Stimulated activated CD4-positive, alpha-beta T cell treated with anti-CD3 and anti-CD28 coated beads, Interleukin-1b, Interleukin-23, amount 100 ng/mL, for 4 hours (primary cell): Measurements from ENCODE around the gene CTIF.

Experiments
- DNase-seq, 2 donors: peaks; one replicate each; pipeline ENCODE4 v3.0.0-alpha.2; 2020; ENCODE audit warnings: low read depth in 2 of 2

CTIF gene

GRCh38 chr18:48680339-48681250 lies 141.8 kb downstream of the CTIF start:
- DNase-seq, result no peak

DNA sequence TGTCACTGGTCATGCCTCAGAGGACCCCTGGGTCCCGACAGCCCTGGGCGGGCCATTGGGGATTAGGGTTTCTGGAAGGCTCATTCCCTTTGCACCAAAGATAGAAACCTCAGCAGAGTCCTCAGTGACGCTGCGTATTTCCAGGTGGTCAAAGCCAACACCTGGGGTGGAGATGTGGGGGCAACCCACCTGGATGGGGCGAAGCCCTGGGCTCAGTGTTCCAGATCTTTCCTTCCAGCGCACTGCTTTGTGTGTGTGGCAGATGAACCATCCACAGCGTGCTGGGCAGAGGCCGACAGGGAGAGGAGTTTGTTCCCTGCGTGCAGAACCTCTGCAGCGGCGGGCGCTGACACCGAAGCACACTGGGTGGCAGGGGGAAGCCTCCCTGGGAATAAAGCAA lies 143.9 kb downstream of the CTIF start:
- no peak for DNase-seq

GRCh38 chr18:48683197-48683596 lies 144.4 kb downstream of the CTIF start:
- no peak for DNase-seq

DNA sequence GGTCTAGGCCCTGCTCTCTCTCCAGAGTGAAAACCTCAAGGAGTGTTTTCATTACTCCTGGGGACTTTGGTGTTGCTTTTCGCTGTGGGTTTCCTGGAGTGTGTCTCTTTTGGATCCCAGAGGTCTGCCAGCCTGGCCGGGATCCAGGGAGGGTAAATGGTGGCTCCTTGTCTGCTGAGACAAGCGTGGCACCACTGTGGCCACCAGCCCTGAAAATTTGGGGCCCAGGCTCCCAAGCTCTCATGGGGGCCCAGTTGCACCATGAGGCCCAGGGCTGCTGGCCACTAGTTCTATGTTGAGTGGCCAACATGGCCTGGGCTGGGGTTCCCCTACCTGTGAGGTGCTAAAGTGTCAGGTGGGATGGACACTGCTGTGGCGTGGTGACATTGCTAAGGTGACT lies 144.8 kb downstream of the CTIF start:
- no peak for DNase-seq

DNA sequence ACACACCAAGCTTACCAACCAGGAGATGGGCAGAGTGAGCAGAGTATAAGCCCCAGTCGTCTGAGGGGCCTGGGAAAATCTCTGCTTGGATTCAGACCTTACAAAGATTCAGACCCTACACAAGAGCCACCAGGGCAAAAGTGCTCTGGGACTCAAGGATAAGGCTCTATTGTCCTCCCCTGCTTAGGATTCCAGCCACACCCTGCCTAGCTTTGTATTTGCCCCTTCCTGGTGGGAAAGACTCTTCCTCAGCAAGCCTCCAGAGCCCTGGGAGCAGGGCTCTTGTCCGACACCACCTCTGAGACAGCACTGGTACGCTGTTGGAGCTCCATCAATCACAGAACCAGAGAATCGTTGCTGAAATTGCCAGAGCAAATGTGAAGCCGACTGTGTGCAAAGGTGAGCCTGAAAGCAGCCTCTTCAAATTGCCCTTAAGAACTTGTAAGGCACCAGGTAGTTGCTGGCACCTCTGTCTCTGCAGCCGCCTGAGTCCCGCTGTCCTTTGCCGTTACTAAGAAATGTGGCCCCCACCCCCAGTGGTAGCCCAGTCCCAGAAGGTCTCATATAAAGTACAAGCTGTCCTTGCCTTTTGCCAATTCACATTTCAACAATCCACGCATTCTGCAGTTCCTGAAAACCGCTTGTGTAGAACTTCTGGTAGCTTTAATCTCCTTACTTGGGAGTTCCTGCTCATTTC lies 148.7 kb downstream of the CTIF start:
- no peak for DNase-seq

DNA sequence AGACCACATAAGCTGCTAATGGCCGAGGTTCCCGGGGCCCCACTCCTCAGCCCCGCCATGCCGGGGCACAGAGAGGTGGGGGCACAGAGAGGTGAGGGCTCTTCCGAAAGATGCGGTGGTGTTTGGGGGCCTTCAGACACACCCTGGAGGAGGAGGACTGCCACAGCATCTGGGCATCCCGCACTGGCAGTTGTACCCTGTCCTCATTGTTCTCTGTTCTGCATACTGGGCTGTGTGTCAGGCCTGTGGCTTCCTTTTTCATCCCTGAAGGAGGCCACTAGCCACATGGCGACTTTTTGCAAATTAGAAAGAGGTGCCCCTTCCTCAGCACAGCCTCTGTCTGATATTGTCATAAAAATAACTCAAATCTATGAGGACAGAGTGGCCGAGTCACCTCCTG lies 150.1 kb downstream of the CTIF start:
- DNase-seq, result no peak

DNA sequence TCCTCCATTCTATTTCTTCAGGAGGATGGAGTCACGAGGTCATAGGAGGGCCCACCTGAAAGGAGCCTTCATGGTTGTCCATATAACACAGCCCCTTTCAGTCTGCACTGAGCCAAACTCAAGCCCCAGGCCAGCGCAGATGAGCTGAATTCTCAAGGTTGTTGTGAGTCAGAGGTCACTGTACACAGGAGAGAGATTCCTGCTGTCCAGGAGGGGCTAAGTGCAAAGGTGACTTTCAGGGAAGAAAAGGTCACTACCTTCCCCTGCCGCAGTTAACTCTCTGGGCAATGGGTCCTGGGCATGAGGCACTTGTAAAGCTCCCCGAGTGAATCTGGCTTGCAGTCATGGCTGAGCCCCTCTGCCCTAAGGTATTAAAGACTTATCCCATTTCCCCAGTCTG lies 150.7 kb downstream of the CTIF start:
- DNase-seq, result no peak

- DNase-seq, result no peak
Observed at GRCh38 chr18:48690494-48690893, 151.7 kb downstream of the CTIF start.

DNA sequence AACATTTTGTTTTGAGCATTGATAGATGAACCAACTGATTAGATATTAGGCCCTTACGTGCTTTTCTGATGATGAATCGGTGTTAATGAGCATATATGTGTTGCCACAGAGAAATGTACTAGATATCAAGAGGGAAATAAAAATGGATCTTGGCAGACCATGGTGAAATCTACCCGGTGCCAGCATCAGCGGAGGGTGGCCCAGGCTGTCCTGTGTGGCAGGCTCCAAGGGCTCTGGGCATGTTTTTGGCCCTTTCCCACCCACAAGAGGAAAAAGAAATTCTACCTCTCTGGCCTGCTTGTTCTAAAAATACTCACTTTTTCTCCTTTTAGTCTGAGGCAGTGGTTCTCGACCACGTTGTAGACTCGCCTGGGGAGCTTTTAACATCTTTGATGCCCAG lies 154.2 kb downstream of the CTIF start:
- DNase-seq, result no peak

DNA sequence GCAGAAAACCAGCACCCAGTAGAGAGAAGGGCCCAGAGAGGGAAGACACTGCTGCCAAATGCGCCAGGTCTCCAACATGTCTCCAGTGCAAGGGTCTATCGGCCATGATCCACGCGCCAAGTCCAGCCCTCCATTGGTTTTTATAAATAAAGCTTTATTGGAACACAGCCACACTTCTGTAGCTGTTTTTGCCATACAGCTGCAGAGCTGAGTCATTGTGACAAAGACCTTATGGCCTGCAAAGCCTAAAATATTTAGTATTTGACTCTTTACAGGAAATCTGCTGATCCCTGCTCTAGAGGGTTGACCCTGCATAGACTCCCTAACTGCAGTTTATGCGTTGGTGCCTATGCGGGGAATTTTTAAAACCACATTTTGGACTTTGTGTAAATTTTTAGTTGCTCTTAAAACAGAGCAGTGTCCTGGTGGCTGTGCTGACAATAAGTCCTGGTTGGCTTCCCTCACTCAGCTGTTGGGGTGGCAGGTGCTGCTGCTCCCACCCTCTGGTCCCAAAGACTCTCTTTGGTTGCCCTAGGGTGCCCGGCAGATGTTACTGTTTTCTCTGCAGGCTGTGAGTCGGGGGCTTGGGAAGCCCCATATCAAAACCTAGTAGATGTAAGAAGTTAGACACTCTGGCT lies 154.9 kb downstream of the CTIF start:
- no peak for DNase-seq

DNA sequence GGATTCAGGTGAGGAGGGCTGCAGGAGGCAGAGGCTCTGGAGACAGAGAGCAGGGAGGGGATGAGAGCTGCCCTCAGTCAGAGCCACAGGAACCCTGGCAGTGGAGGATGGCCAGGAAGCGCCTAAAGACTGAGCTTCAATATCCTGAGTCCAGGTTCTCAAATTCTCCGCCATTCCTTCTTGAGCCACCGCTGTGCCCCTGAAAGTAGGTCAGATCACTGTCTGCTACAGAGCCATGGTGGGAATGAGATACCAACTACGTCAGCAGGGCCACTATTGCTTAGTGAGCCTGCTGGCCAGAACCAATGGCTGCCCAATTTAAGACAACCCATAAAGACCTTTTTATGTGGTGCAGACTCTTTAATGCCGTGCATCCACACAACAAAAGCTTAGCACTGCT lies 155.5 kb downstream of the CTIF start:
- DNase-seq, result no peak

GRCh38 chr18:48695671-48696070 lies 156.8 kb downstream of the CTIF start:
- DNase-seq, result no peak

- DNase-seq, result no peak
Observed at GRCh38 chr18:48696218-48696617, 157.4 kb downstream of the CTIF start.

DNA sequence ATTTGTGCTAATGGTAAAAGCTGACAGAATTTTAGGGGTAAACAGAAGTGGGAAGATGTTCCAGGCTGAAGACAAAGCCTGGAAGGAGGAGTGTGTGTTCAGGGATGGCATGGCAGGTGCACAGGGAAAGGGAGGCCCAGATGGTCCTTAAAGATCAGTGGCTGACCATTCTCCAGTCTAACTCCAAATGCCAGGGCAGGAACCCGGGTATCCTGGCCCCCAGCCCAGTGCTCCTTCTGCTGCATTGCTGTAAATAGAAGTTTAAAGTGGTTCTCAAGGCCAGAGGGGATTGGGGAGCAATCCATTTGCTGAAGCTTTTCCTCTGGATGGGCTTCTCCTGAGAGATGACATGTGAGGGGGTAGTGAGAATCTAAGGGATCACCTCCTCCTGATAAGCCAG lies 158.6 kb downstream of the CTIF start:
- DNase-seq, result no peak

DNA sequence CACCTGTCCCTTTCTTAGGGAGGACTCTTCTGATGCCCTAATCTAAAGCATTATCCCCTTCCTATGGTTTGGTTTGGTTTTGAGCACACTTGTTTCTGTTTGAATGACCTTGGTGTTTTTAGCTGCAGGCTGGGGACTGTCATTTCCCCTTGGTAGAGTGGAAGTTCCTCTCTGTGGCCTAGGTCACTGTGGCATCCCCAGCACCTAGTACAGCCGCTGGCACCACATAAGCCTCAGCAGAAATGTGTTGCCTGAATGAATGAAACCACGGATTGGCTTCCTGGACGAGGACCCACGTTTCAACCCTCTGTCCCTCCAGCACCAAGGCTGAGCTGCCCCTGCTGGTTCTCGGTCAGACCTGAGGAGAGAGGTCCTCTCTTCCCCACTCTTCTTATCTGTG lies 159.9 kb downstream of the CTIF start:
- no peak for DNase-seq

- no peak for DNase-seq
Observed at GRCh38 chr18:48699761-48700160, 160.9 kb downstream of the CTIF start.

DNA sequence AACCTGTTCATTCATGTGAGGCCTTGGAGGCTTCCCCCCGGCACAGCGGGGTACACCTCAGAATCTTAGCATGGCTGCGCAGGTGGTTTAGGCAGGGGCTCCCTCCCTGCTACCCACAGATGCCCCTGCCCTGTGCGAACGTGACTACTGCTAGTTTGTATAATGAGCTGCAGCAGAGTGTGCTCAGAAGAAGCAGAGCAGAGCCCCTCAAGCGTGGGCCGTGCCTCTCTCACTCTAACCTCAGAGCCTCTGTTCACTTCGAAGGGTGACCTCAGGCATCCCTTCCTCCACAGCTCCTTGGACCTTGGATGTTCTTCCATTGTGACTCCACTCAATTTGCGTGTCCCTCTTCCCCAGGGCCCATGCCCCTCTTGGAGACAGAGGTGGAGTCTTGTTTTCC lies 161.6 kb downstream of the CTIF start:
- no peak for DNase-seq

- DNase-seq, result no peak
Observed at GRCh38 chr18:48702346-48703027, 163.7 kb downstream of the CTIF start.

GRCh38 chr18:48703028-48703386 lies 164.2 kb downstream of the CTIF start:
- DNase-seq, result no peak

- DNase-seq, result no peak
Observed at GRCh38 chr18:48703418-48703817, 164.6 kb downstream of the CTIF start.

- no peak for DNase-seq
Observed at GRCh38 chr18:48705043-48705442, 166.2 kb downstream of the CTIF start.

DNA sequence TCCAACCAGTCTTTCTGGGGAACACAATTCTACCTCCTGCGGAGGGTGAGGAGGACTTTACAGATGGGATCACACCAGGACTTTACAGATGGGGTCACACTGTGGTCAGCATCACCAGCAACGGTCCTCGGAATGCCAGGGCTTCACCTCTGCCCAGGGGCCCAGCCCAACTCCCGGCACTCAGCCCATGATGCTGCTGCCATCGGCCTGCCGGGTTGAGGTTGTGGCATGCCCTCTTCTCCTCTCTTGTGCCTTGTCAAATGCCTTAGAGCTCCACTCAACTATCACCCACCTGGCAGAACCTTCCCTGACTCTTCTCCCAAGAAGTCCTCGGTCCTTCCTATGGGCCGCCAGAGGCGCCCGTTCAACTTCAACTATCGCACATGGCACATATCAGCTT lies 166.7 kb downstream of the CTIF start:
- no peak for DNase-seq
